GM21528 (cell line): ENCODE results near the gene AIFM2.

ENCODE experiments used
- ATAC-seq: cut with Tn5 transposase; IDR thresholded peaks from one replicate; pipeline ENCODE4 v1.9.1; 2021; ENCODE audit warnings: mild to moderate bottlenecking, moderate library complexity; ENCODE audit not compliant: unreplicated experiment, low FRiP score

AIFM2 gene

DNA sequence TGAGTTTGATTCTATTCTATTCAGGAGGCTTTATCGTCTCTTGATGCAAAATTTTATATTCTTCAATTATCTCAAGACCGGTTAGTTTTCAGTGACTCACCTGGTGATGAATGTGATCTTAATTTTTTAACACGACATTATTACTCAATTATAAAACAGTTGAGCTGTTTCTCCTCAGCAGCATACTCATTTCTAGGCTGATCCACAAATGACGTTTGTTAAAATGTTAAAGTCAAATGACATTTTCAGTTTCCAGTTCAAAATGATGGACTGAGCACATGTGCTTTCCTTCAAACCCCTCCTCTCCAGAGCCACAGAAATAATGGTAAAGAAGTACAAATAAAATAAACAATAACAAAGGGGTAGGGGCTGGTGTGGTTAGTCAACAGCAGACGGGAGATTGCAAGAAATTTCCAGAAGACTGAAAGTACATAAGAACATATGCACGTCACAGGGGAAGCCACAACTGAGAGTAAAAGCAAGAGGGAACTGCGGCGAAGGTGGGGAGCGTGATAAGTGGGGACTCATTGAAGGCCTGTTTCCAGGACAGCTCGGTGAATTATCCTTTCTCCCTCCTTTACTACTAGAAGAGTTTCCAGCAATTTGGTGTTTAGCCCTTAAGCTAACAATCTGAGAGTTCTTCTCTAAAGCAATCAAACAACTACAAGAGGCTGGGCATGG, 69.1 kb downstream of the AIFM2 start:
- no peak for ATAC-seq
